ENCODE measurements around the gene REC8.

REC8 gene

GRCh38 chr14:24188251-24189058 is 16.6 kb downstream of the REC8 start, which contains the start of gene IPO4:
Gene IPO4, minus strand, starts transcription at chr14:24188816. Its CDS starts 29 bp downstream, at chr14:24188787.
- Histone ChIP-seq H3K36me3 (peaks cover 45% of the 10 kb centered on the region), H3K9me3 (no peaks in the 10 kb centered on the region), H3K4me1 (ENCODE audit: control insufficient read depth in 1 of 2, insufficient read depth in 1 of 2, low read depth in 1 of 2, low read length in 1 of 2) (peaks cover 15 to 16% of the 10 kb centered on the region in 2 experiments), H3K27ac (peak within 1 kb of the TSS; percentile 72), H3K27me3 (no peaks in the 10 kb centered on the region), H3K4me3 (ENCODE audit: low read depth in 1 of 2, low read length in 1 of 2) (peak within 1 kb of the TSS; percentile 70 to 74)
- no peak for TF ChIP-seq CTCF (IDR thresholded peaks at IDR 0.05)

GRCh38 chr14:24189059-24189375 is 17.1 kb downstream of the REC8 start:
- TF ChIP-seq CTCF (IDR thresholded peaks at IDR 0.05) = no peak
- Histone ChIP-seq H3K9me3 (no peaks in the 10 kb centered on the region), H3K4me3 (ENCODE audit: low read depth in 1 of 2, low read length in 1 of 2) (peak overlapping the region; percentile 70 to 74), H3K27me3 (no peaks in the 10 kb centered on the region), H3K4me1 (ENCODE audit: control insufficient read depth in 1 of 2, insufficient read depth in 1 of 2, low read depth in 1 of 2, low read length in 1 of 2) (peaks cover 16% of the 10 kb centered on the region in 2 experiments), H3K27ac (peak overlapping the region; percentile 72), H3K36me3 (peaks cover 40% of the 10 kb centered on the region)

GRCh38 chr14:24189460-24189859 is 17.6 kb downstream of the REC8 start:
- Histone ChIP-seq H3K27ac (peak overlapping the region; percentile 72), H3K4me1 (ENCODE audit: control insufficient read depth in 1 of 2, insufficient read depth in 1 of 2, low read depth in 1 of 2, low read length in 1 of 2) (peaks cover 19 to 20% of the 10 kb centered on the region in 2 experiments), H3K27me3 (no peaks in the 10 kb centered on the region), H3K36me3 (peaks cover 35% of the 10 kb centered on the region), H3K9me3 (no peaks in the 10 kb centered on the region), H3K4me3 (ENCODE audit: low read depth in 1 of 2, low read length in 1 of 2) (peak overlapping the region in 1 of 2 experiments; percentile 74)
- no peak for TF ChIP-seq CTCF (IDR thresholded peaks at IDR 0.05)

GRCh38 chr14:24190416-24190815 is 18.5 kb downstream of the REC8 start:
- Histone ChIP-seq H3K9me3 (no peaks in the 10 kb centered on the region), H3K36me3 (peaks cover 26% of the 10 kb centered on the region), H3K4me1 (ENCODE audit: control insufficient read depth in 1 of 2, insufficient read depth in 1 of 2, low read depth in 1 of 2, low read length in 1 of 2) (peaks cover 27% of the 10 kb centered on the region in 2 experiments), H3K27ac (no peak overlapping the region), H3K4me3 (ENCODE audit: low read depth in 1 of 2, low read length in 1 of 2) (no peak overlapping the region), H3K27me3 (no peaks in the 10 kb centered on the region)
- no peak for TF ChIP-seq CTCF (IDR thresholded peaks at IDR 0.05)

GRCh38 chr14:24192933-24193332 is 21.1 kb downstream of the REC8 start:
- Histone ChIP-seq H3K36me3 (peaks cover 18% of the 10 kb centered on the region), H3K9me3 (no peaks in the 10 kb centered on the region), H3K27me3 (no peaks in the 10 kb centered on the region), H3K27ac (no peak overlapping the region), H3K4me3 (ENCODE audit: low read depth in 1 of 2, low read length in 1 of 2) (no peak overlapping the region), H3K4me1 (ENCODE audit: control insufficient read depth in 1 of 2, insufficient read depth in 1 of 2, low read depth in 1 of 2, low read length in 1 of 2) (peaks cover 38 to 45% of the 10 kb centered on the region in 2 experiments)
- TF ChIP-seq CTCF (IDR thresholded peaks at IDR 0.05) = no peak
